Fibroblast of lung (primary cell): ENCODE results near the gene DCLK2. TPM values are rescaled to one million over a fixed set of nuclear protein-coding genes. Genes with fewer than 3 reads are reported as not detected.

Experiments used
- DNase-seq, 2 donors: peaks; one replicate each; pipeline versions ENCODE4 v3.0.0 to v3.0.0-alpha.2; 2010; ENCODE audit warnings: low read depth in 2 of 2
- H2AFZ ChIP-seq: 2 replicates; pipeline ENCODE4 v1.5.1; 2012; ENCODE audit warnings: low read length, control low read depth, inconsistent platforms
- H3K27ac ChIP-seq: 2 replicates; pipeline ENCODE4 v1.5.1; 2011; ENCODE audit warnings: low read length, control low read depth; ENCODE audit not compliant: insufficient read depth
- H3K27me3 ChIP-seq: 2 replicates; pipeline ENCODE4 v1.5.1; 2011; ENCODE audit warnings: mild to moderate bottlenecking, low read length; ENCODE audit not compliant: control insufficient read depth, insufficient read depth
- H3K36me3 ChIP-seq: 2 replicates; pipeline ENCODE4 v1.5.1; 2011; ENCODE audit warnings: low read length; ENCODE audit not compliant: control insufficient read depth, insufficient read depth
- H3K4me1 ChIP-seq: 2 replicates; pipeline ENCODE4 v1.5.1; 2011; ENCODE audit warnings: low read length; ENCODE audit not compliant: control insufficient read depth, insufficient read depth; ENCODE audit errors: extremely low read depth
- H3K4me2 ChIP-seq: 2 replicates; pipeline ENCODE4 v1.5.1; 2011; ENCODE audit warnings: low read length, control low read depth; ENCODE audit not compliant: insufficient read depth; ENCODE audit errors: extremely low read depth
- H3K4me3 ChIP-seq, 4 experiments: fragments of 200-600 bp in 1 of 4; sonication (generic) in 1 of 4; replicated peaks in 1 of 4; 2 replicates each; pipeline ENCODE4 v1.5.1; 2011 to 2016; ENCODE audit warnings: low read length in 4 of 4, low read depth in 3 of 4, mild to moderate bottlenecking in 3 of 4, control low read depth in 2 of 4, inconsistent platforms in 1 of 4, mixed read lengths in 1 of 4; ENCODE audit not compliant: insufficient read depth in 1 of 4; ENCODE audit errors: control extremely low read depth in 1 of 4
- H3K79me2 ChIP-seq: 2 replicates; pipeline ENCODE4 v1.5.1; 2012; ENCODE audit warnings: mild to moderate bottlenecking, low read length, inconsistent platforms; ENCODE audit not compliant: control insufficient read depth, insufficient read depth
- H3K9ac ChIP-seq: 2 replicates; pipeline ENCODE4 v1.5.1; 2011; ENCODE audit warnings: mild to moderate bottlenecking, low read length, control low read depth; ENCODE audit not compliant: insufficient read depth
- H3K9me3 ChIP-seq: 2 replicates; pipeline ENCODE4 v1.5.1; 2012; ENCODE audit warnings: low read depth, low read length; ENCODE audit not compliant: control insufficient read depth, insufficient read depth
- H4K20me1 ChIP-seq: 2 replicates; pipeline ENCODE4 v1.5.1; 2011; ENCODE audit warnings: low read length; ENCODE audit not compliant: control insufficient read depth, insufficient read depth; ENCODE audit errors: extremely low read depth
- CTCF ChIP-seq, 2 donors: IDR thresholded peaks in 1 of 2; conservative IDR thresholded peaks in 1 of 2; 1 replicate in 1 of 2; 2 replicates in 1 of 2; pipeline ENCODE4 v1.5.1; 2011 to 2012; ENCODE audit warnings: low read length in 2 of 2, control low read depth in 1 of 2, inconsistent platforms in 1 of 2, low read depth in 1 of 2, mild to moderate bottlenecking in 1 of 2
- EZH2 ChIP-seq: IDR thresholded peaks from 2 replicates; pipeline ENCODE4 v1.5.1; 2012; ENCODE audit warnings: low read length, control low read depth, mild to moderate bottlenecking; ENCODE audit errors: missing control alignments
- polyA plus RNA-seq, 2 donors: library from polyadenylated mRNA; depleted of rRNA in 1 of 2; stranded (reverse) in 1 of 2; unstranded in 1 of 2; fragments of >200 nt; gene quantifications; 2 replicates each; pipeline ENCODE4 v1.2.1, GENCODE V29; 2011 to 2012; ENCODE audit warnings: missing spikeins in 1 of 2
- total RNA-seq: library from RNA; depleted of rRNA; stranded (reverse); fragments of >200 nt; gene quantifications from 2 replicates; pipeline ENCODE4 v1.2.1, GENCODE V29; 2014

Gene DCLK2
- total and polyA plus RNA-seq, 2 donors (not counting 1 experiment from before 2014, with no cell fraction given) = 3.8 to 14.0 TPM

DNA sequence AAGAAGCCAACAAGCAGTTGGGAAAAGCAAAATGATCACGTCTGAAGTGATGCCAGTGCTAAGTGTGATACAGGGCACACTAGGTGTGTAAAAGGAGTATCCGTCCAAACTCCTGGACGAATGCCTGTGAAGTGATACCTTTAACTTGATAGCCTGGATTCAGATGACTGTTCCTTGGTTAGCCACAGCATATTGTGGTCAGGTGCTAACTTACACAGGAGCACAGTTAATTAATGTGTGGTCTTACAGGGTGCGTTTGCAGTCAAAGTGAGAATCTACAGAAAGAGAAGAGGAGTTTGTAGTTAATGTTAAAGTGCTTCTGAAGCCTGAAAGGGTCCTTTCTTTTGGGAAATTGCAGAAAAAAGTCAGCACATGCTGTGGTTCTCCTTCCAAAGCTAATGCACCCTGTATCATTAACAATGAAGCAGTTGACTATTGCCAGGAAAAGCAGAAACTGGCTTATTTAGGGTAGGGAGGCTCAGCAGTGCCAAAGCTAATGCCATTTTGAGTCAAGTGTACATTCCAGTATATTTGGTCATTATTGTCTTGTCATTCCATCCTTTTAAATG is 61.1 kb downstream of the DCLK2 start:
- H4K20me1 ChIP-seq = no peaks in the 10 kb centered on the region
- no peaks in the 10 kb centered on the region for H3K36me3 ChIP-seq
- peak in 1 of 2 donors; percentile 85 for DNase-seq
- H3K27me3 ChIP-seq = no peaks in the 10 kb centered on the region
- H2AFZ ChIP-seq = no peak overlapping the region
- H3K4me1 ChIP-seq = peaks cover 13% of the 10 kb centered on the region
- H3K9ac ChIP-seq = no peak overlapping the region
- H3K4me3 ChIP-seq = no peak overlapping the region
- no peaks in the 10 kb centered on the region for H3K9me3 ChIP-seq
- H3K27ac ChIP-seq = no peak overlapping the region
- TF ChIP-seq CTCF (conservative IDR thresholded peaks at IDR 0.05 in 1 of 2, IDR thresholded peaks at IDR 0.05 in 1 of 2; ENCODE audit: low read depth in 1 of 2, low read length in 2 of 2) (no peak), EZH2 (no peak)
- no peak overlapping the region for H3K4me2 ChIP-seq
- no peaks in the 10 kb centered on the region for H3K79me2 ChIP-seq

DNA sequence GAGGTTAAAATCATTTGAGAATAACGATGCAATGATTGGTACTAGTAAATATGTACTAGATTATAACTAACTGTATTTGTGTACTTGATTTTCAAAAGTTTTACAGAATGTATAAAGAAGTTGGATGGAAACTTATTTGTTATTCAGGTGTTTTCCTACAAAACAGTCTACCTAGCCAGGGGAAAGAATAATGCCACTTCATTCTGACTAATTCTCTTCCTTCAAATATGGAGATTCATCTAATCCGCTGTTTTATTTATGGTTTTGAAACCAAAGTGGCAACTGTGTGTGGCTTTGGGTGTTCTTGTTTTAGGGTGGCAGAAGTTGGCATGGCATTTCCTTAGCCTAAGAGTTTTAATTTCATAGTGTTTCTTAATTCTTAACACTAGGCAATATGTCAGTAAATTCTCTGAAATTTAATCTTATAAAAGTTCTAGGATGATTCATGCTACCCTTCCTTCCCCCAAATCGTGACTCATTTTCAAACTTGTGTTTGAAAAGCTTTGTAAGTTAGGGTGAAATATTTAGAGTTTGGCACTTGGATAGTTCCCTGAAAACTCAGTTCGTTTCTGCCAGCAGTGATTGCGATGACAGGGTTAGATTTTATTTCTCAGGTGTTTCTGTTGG is 62.6 kb downstream of the DCLK2 start:
- Histone ChIP-seq H3K27ac (no peak overlapping the region), H3K79me2 (peaks cover 2% of the 10 kb centered on the region), H3K9ac (no peak overlapping the region), H3K4me2 (peak overlapping the region; percentile 61), H2AFZ (no peak overlapping the region), H3K27me3 (no peaks in the 10 kb centered on the region), H3K9me3 (no peaks in the 10 kb centered on the region), H3K4me1 (peaks cover 15% of the 10 kb centered on the region), H3K36me3 (no peaks in the 10 kb centered on the region), H4K20me1 (no peaks in the 10 kb centered on the region), H3K4me3 (peak overlapping the region in 3 of 4 experiments; percentile 0 to 8 (median 3))
- TF ChIP-seq CTCF (conservative IDR thresholded peaks at IDR 0.05 in 1 of 2, IDR thresholded peaks at IDR 0.05 in 1 of 2; ENCODE audit: low read depth in 1 of 2, low read length in 2 of 2) = no peak
- TF ChIP-seq EZH2 = no peak
- DNase-seq = peak; percentile 80 to 81

DNA sequence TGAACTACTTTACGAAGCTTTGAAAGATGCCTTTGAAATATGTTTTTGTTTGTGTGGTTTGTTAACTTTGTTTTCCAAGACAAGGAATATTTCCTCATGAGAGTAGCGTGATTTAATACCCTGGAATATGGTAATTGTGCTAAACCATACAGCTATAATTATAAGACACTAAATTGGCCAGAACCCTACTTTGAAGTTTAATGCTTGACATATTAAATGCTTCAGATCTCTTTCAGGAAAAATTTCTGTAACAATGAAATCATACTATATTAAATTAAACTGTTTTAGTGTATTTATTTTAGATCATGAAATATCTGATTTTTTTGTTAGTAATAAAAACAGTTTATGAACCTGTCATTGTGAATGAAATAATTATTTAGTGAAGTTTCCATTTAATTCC is 63.5 kb downstream of the DCLK2 start:
- Histone ChIP-seq H3K9ac (no peak overlapping the region), H3K9me3 (no peaks in the 10 kb centered on the region), H3K36me3 (no peaks in the 10 kb centered on the region), H3K27ac (no peak overlapping the region), H3K4me1 (peaks cover 11% of the 10 kb centered on the region), H4K20me1 (no peaks in the 10 kb centered on the region), H3K79me2 (peaks cover 2% of the 10 kb centered on the region), H3K27me3 (no peaks in the 10 kb centered on the region), H2AFZ (no peak overlapping the region), H3K4me3 (no peak overlapping the region), H3K4me2 (no peak overlapping the region)
- no peak for TF ChIP-seq EZH2
- TF ChIP-seq CTCF (conservative IDR thresholded peaks at IDR 0.05 in 1 of 2, IDR thresholded peaks at IDR 0.05 in 1 of 2; ENCODE audit: low read depth in 1 of 2, low read length in 2 of 2) = no peak
- DNase-seq = no peak
